Panc1 (cell line): ENCODE results near the gene KRTCAP2. TPM values are rescaled to one million over a fixed set of nuclear protein-coding genes. Genes with fewer than 3 reads are reported as not detected.

Source experiments
- ATAC-seq: fragments of 200-7000 bp; cut with Tn5 transposase; 2 replicates; pipeline ENCODE4 v1.9.1; 2020; ENCODE audit warnings: mild to moderate bottlenecking, moderate library complexity
- BruUV-seq: library from RNA; stranded (reverse); fragments of 400-500 nt; replicated peaks from 2 replicates; lab custom pipeline; 2021; lab: Mats Ljungman, UMichigan
- CTCF ChIA-PET: fragments of 300-600 bp; sonication (Branson Sonifier 250); formaldehyde crosslinking; loops from one replicate; lab custom pipeline; 2022; ENCODE audit warnings: antibody characterized with exemption; lab: Charles Lee
- POLR2A ChIA-PET: fragments of 300-600 bp; sonication (Branson Sonifier 250); formaldehyde crosslinking; loops from one replicate; lab custom pipeline; 2022; ENCODE audit warnings: antibody characterized with exemption; lab: Charles Lee
- DNase-seq: peaks from one replicate; pipeline ENCODE4 v3.0.0-alpha.2; 2010; ENCODE audit warnings: low read depth, low spot score
- H3K27ac ChIP-seq: 2 replicates; pipeline ENCODE4 v1.5.1; 2011; ENCODE audit warnings: mild to moderate bottlenecking, low read length, inconsistent platforms
- H3K27me3 ChIP-seq: fragments of 200-500 bp; sonication (Bioruptor generic); 2 replicates; pipeline ENCODE4 v1.6.0; 2014; ENCODE audit warnings: low read length, inconsistent platforms; ENCODE audit not compliant: control insufficient read depth, insufficient read depth
- H3K36me3 ChIP-seq: fragments of 200-500 bp; sonication (Bioruptor generic); 2 replicates; pipeline ENCODE4 v1.5.1; 2014; ENCODE audit warnings: inconsistent platforms, mild to moderate bottlenecking, low read length, moderate library complexity; ENCODE audit not compliant: control insufficient read depth, insufficient read depth
- H3K4me1 ChIP-seq: 2 replicates; pipeline ENCODE4 v1.5.1; 2011; ENCODE audit warnings: inconsistent platforms, mild to moderate bottlenecking, low read length, moderate library complexity; ENCODE audit not compliant: control insufficient read depth, insufficient read depth
- H3K4me3 ChIP-seq, 2 experiments: 2 replicates each; pipeline ENCODE4 v1.5.1; 2011 to 2012; ENCODE audit warnings: low read depth in 2 of 2, low read length in 2 of 2, mild to moderate bottlenecking in 2 of 2, inconsistent platforms in 1 of 2, moderate library complexity in 1 of 2
- H3K9me3 ChIP-seq: fragments of 200-500 bp; sonication (Bioruptor generic); 2 replicates; pipeline ENCODE4 v1.5.1; 2014; ENCODE audit warnings: low read depth, mild to moderate bottlenecking, inconsistent platforms, low read length, moderate library complexity; ENCODE audit not compliant: control insufficient read depth, insufficient read depth
- POLR2AphosphoS5 ChIP-seq: IDR thresholded peaks from 2 replicates; pipeline ENCODE4 v1.6.1; 2012; ENCODE audit warnings: mild to moderate bottlenecking, low read depth, low read length, moderate library complexity
- REST ChIP-seq, 2 experiments: IDR thresholded peaks; 2 replicates each; pipeline ENCODE4 v1.6.1; 2011 to 2012; ENCODE audit warnings: low read depth in 2 of 2, control low read depth in 1 of 2, low read length in 1 of 2, mild to moderate bottlenecking in 1 of 2, moderate library complexity in 1 of 2; ENCODE audit not compliant: insufficient read depth in 1 of 2
- SIN3A ChIP-seq: IDR thresholded peaks from 2 replicates; pipeline ENCODE4 v1.6.1; 2012; ENCODE audit warnings: low read depth, mild to moderate bottlenecking, low read length, moderate library complexity, borderline replicate concordance; ENCODE audit not compliant: insufficient read depth
- TCF7L2 ChIP-seq: IDR thresholded peaks from 2 replicates; pipeline ENCODE4 v1.6.1; 2011; ENCODE audit warnings: mild to moderate bottlenecking, low read depth, low read length, inconsistent platforms
- in situ Hi-C: cut with HindIII; loops from 2 replicates; pipeline ENCODE4 v1.10.0; 2016; ENCODE audit warnings: low sequenced_read_pairs, low pct_unique_long_range_greater_than_20kb
- intact Hi-C: fragments of 100-400 bp; cut with micrococcal nuclease; formaldehyde crosslinking; loops from one replicate; pipeline ENCODE4 v1.10.0; 2022; ENCODE audit not compliant: unreplicated experiment
- total RNA-seq: library from RNA; stranded (reverse); gene quantifications from one replicate; pipeline ENCODE4 v1.2.1, GENCODE V29; 2021; ENCODE audit not compliant: unreplicated experiment
- TF ChIP-seq, protein P1 (sequence below): fragments of 450-650 bp; IDR thresholded peaks from 2 replicates; pipeline ENCODE4 v1.5.1; 2017; ENCODE audit warnings: mild to moderate bottlenecking

Gene KRTCAP2
- total RNA-seq, 1 experiment from 2014 or later: 155 TPM

DNA sequence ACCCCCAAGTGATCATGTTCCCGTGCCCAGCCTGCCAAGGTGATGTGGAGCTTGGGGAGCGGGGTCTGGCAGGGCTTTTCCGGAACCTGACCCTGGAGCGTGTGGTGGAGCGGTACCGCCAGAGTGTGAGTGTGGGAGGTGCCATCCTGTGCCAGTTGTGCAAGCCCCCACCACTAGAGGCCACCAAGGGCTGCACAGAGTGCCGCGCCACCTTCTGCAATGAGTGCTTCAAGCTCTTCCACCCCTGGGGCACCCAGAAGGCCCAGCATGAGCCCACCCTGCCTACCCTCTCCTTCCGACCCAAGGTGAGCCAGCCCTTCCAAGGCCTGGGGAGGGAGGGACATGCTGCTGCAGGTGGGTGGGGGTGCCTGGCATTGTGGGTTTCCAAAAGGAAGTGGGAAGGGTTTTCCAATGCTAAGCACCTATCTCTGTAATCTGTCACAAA is 2.8 kb upstream of the KRTCAP2 start:
- Histone ChIP-seq H3K27ac (no peak overlapping the region), H3K27me3 (no peaks in the 10 kb centered on the region), H3K4me1 (peaks cover 23% of the 10 kb centered on the region), H3K4me3 (no peak overlapping the region), H3K9me3 (no peaks in the 10 kb centered on the region), H3K36me3 (no peaks in the 10 kb centered on the region; the same call in 1 of the 2 replicates)
- CTCF ChIA-PET: interaction anchor here (1.9 kb wide), 1 partner anchor 17 kb away, joined by 14 read pairs; no protein-coding TSS in a partner anchor
- in situ Hi-C loops (no loop called here), intact Hi-C loops (no loop called here)
- POLR2A ChIA-PET: interaction anchor here (0.8 kb wide), 1 partner anchor 32 kb away, joined by 3 read pairs; the partner anchor contains the start of gene MTX1
- no peak for TF ChIP-seq POLR2AphosphoS5
- no peak for TF ChIP-seq REST (IDR thresholded peaks at IDR 0.05; ENCODE audit: insufficient read depth in 1 of 2, low read depth in 2 of 2, low read length in 1 of 2)
- TF ChIP-seq, protein P1, sequence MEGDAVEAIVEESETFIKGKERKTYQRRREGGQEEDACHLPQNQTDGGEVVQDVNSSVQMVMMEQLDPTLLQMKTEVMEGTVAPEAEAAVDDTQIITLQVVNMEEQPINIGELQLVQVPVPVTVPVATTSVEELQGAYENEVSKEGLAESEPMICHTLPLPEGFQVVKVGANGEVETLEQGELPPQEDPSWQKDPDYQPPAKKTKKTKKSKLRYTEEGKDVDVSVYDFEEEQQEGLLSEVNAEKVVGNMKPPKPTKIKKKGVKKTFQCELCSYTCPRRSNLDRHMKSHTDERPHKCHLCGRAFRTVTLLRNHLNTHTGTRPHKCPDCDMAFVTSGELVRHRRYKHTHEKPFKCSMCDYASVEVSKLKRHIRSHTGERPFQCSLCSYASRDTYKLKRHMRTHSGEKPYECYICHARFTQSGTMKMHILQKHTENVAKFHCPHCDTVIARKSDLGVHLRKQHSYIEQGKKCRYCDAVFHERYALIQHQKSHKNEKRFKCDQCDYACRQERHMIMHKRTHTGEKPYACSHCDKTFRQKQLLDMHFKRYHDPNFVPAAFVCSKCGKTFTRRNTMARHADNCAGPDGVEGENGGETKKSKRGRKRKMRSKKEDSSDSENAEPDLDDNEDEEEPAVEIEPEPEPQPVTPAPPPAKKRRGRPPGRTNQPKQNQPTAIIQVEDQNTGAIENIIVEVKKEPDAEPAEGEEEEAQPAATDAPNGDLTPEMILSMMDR: no peak; the same call in 1 of the 2 replicates
- no peak for TF ChIP-seq SIN3A
- TF ChIP-seq TCF7L2: no peak
- DNase-seq (no peak), ATAC-seq (peak; percentile 35; the same call in 1 of the 2 replicates)
- no TSS peak for BruUV-seq

DNA sequence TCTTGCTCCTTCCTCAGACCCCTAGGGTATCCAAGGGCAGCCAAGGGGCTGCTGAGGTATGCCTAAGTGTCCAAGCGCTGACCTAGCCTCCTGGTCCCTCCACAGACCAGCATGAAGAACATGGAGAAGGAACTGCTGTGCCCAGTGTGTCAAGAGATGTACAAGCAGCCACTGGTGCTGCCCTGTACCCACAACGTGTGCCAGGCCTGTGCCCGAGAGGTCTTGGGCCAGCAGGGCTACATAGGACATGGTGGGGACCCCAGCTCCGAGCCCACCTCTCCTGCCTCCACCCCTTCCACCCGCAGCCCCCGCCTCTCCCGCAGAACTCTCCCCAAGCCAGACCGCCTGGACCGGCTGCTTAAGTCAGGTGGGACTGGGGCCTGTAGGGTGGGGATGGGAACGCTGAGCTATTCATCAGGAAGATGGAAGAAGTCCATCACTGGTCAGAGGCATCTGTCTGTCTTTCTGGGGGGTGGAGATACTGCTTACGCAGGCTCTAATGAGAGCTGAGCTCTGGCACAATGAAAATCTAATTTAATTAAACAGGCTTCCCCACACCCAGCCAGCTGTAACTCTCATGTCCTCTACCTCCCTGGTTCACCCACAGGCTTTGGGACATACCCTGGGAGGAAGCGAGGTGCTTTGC is 2.3 kb upstream of the KRTCAP2 start:
- CTCF ChIA-PET: interaction anchor here (0.6 to 1.9 kb wide), 4 partner anchors 18 to 1725 kb away, joined by 3 to 14 read pairs (median 5); partner anchors contain the start of gene THBS3
- POLR2A ChIA-PET: interaction anchor here (0.8 to 2.5 kb wide), 2 partner anchors 18 to 33 kb away, joined by 3 to 18 read pairs; partner anchors contain the start of gene MTX1
- Histone ChIP-seq H3K27ac (no peak overlapping the region), H3K36me3 (no peaks in the 10 kb centered on the region; the same call in 1 of the 2 replicates), H3K27me3 (no peaks in the 10 kb centered on the region), H3K4me1 (peaks cover 23% of the 10 kb centered on the region), H3K4me3 (no peak overlapping the region; a peak in 1 of 4 replicates), H3K9me3 (no peaks in the 10 kb centered on the region)
- in situ Hi-C loops (no loop called here), intact Hi-C loops (no loop called here)
- DNase-seq (no peak), ATAC-seq (no peak)
- no TSS peak for BruUV-seq
- TF ChIP-seq, protein P1: no peak
- no peak for TF ChIP-seq POLR2AphosphoS5
- TF ChIP-seq SIN3A: no peak
- no peak for TF ChIP-seq TCF7L2
- TF ChIP-seq REST (IDR thresholded peaks at IDR 0.05; ENCODE audit: insufficient read depth in 1 of 2, low read depth in 2 of 2, low read length in 1 of 2): no peak
